ENCODE results near the gene HCFC1R1.

The HCFC1R1 gene

GRCh38 chr16:2982402-2982801, 41.3 kb downstream of the HCFC1R1 start:
- no peak overlapping the region for H3K4me2 ChIP-seq (ENCODE audit: insufficient read depth, low read length)
- peaks cover 48% of the 10 kb centered on the region for H3K4me1 ChIP-seq (ENCODE audit: insufficient read depth, low read length)
- DNase-seq (no peak), ATAC-seq (ENCODE audit: insufficient read depth, low read depth) (no peak)
- H3K4me3 ChIP-seq (ENCODE audit: low read depth in 1 of 2, low read length in 2 of 2) = no peak overlapping the region
- H3K79me2 ChIP-seq (ENCODE audit: insufficient read depth, low read length) = peaks cover 38% of the 10 kb centered on the region
- peaks cover 15% of the 10 kb centered on the region for H4K20me1 ChIP-seq (ENCODE audit: insufficient read depth, low read length)
- H3K9me3 ChIP-seq (ENCODE audit: insufficient read depth, low read length, severe bottlenecking) = no peaks in the 10 kb centered on the region
- no peak overlapping the region for H3K27ac ChIP-seq (ENCODE audit: low read length)
- TF ChIP-seq EZH2 (IDR thresholded peaks at IDR 0.05; ENCODE audit: borderline replicate concordance, low read depth, low read length, severe bottlenecking) (no peak), CTCF (IDR thresholded peaks at IDR 0.05; ENCODE audit: borderline replicate concordance, extremely low read depth, low read length, poor library complexity, severe bottlenecking) (no peak)
- H3K27me3 ChIP-seq (ENCODE audit: insufficient read depth, low read length, poor library complexity) = no peaks in the 10 kb centered on the region
- H2AFZ ChIP-seq (ENCODE audit: low read depth, low read length) = no peak overlapping the region
- H3K9ac ChIP-seq (ENCODE audit: low read depth, low read length) = 0 out of 2 replicates have a peak overlapping the region, but pooled peaks have one; percentile 7
- peaks cover 21% of the 10 kb centered on the region for H3K36me3 ChIP-seq (ENCODE audit: insufficient read depth, low read length)

GRCh38 chr16:2981899-2982250, 41.9 kb downstream of the HCFC1R1 start:
- ATAC-seq (ENCODE audit: insufficient read depth, low read depth) = no peak

GRCh38 chr16:2981177-2981898, 42.4 kb downstream of the HCFC1R1 start:
- DNase-seq = peak; percentile 23
- Histone ChIP-seq H3K36me3 (ENCODE audit: insufficient read depth, low read length) (peaks cover 31% of the 10 kb centered on the region), H3K4me1 (ENCODE audit: insufficient read depth, low read length) (peaks cover 58% of the 10 kb centered on the region), H3K27ac (ENCODE audit: low read length) (peak overlapping the region; percentile 100), H3K4me2 (ENCODE audit: insufficient read depth, low read length) (peak overlapping the region; percentile 84), H3K9ac (ENCODE audit: low read depth, low read length) (peak overlapping the region; percentile 100), H3K4me3 (ENCODE audit: low read depth in 1 of 2, low read length in 2 of 2) (peak overlapping the region; percentile 77 to 82), H2AFZ (ENCODE audit: low read depth, low read length) (peak overlapping the region; percentile 96; the same call in 1 of the 2 replicates), H3K27me3 (ENCODE audit: insufficient read depth, low read length, poor library complexity) (no peaks in the 10 kb centered on the region), H4K20me1 (ENCODE audit: insufficient read depth, low read length) (peaks cover 25% of the 10 kb centered on the region), H3K79me2 (ENCODE audit: insufficient read depth, low read length) (peaks cover 49% of the 10 kb centered on the region), H3K9me3 (ENCODE audit: insufficient read depth, low read length, severe bottlenecking) (no peaks in the 10 kb centered on the region)
- ATAC-seq (ENCODE audit: insufficient read depth, low read depth) = no peak
- TF ChIP-seq EZH2 (IDR thresholded peaks at IDR 0.05; ENCODE audit: borderline replicate concordance, low read depth, low read length, severe bottlenecking) = no peak
- no peak for TF ChIP-seq CTCF (IDR thresholded peaks at IDR 0.05; ENCODE audit: borderline replicate concordance, extremely low read depth, low read length, poor library complexity, severe bottlenecking)

More at GRCh38 chr16:2981899-2982250, 41.9 kb downstream of the HCFC1R1 start:
- H3K27me3 ChIP-seq (ENCODE audit: insufficient read depth, low read length, poor library complexity) = no peaks in the 10 kb centered on the region
- peak overlapping the region; percentile 100; the same call in 1 of the 2 replicates for H3K9ac ChIP-seq (ENCODE audit: low read depth, low read length)
- H3K4me3 ChIP-seq (ENCODE audit: low read depth in 1 of 2, low read length in 2 of 2) = no peak overlapping the region
- no peaks in the 10 kb centered on the region for H3K9me3 ChIP-seq (ENCODE audit: insufficient read depth, low read length, severe bottlenecking)
- H3K4me1 ChIP-seq (ENCODE audit: insufficient read depth, low read length) = peaks cover 53% of the 10 kb centered on the region
- H3K4me2 ChIP-seq (ENCODE audit: insufficient read depth, low read length) = peak overlapping the region; percentile 84; the same call in 1 of the 2 replicates
- no peak overlapping the region for H2AFZ ChIP-seq (ENCODE audit: low read depth, low read length)
- no peak for TF ChIP-seq CTCF (IDR thresholded peaks at IDR 0.05; ENCODE audit: borderline replicate concordance, extremely low read depth, low read length, poor library complexity, severe bottlenecking)
- TF ChIP-seq EZH2 (IDR thresholded peaks at IDR 0.05; ENCODE audit: borderline replicate concordance, low read depth, low read length, severe bottlenecking) = no peak
- H4K20me1 ChIP-seq (ENCODE audit: insufficient read depth, low read length) = peaks cover 19% of the 10 kb centered on the region
- H3K27ac ChIP-seq (ENCODE audit: low read length) = no peak overlapping the region
- no peak for DNase-seq
- peaks cover 26% of the 10 kb centered on the region for H3K36me3 ChIP-seq (ENCODE audit: insufficient read depth, low read length)
- H3K79me2 ChIP-seq (ENCODE audit: insufficient read depth, low read length) = peaks cover 44% of the 10 kb centered on the region
